B cell (primary cell): ENCODE data around the gene ZSWIM4. TPM values are rescaled to one million over a fixed set of nuclear protein-coding genes. Genes with fewer than 3 reads are reported as not detected.

Source experiments
- ATAC-seq: fragments of 200-7000 bp; cut with Tn5 transposase; one replicate; pipeline ENCODE4 v1.10.0; 2021; ENCODE audit warnings: low read depth, mild to moderate bottlenecking, moderate number of reproducible peaks, moderate library complexity
- CTCF ChIA-PET: fragments of 350-600 bp; sonication (Branson Sonifier 250); formaldehyde crosslinking; loops from one replicate; lab custom pipeline; 2021; ENCODE audit warnings: antibody characterized with exemption, inconsistent platforms; lab: Charles Lee
- POLR2A ChIA-PET: fragments of 350-600 bp; sonication (Branson Sonifier 250); formaldehyde crosslinking; loops from one replicate; lab custom pipeline; 2021; ENCODE audit warnings: antibody characterized with exemption; lab: Charles Lee
- DNase-seq: peaks from one replicate; pipeline ENCODE4 v3.0.0; 2013
- H2AFZ ChIP-seq: 2 replicates; pipeline ENCODE4 v1.6.1; 2012; ENCODE audit warnings: mild to moderate bottlenecking, low read depth, low read length; ENCODE audit not compliant: insufficient read depth, poor library complexity, severe bottlenecking
- H3K27ac ChIP-seq, 2 donors: 1 replicate in 1 of 2; 2 replicates in 1 of 2; pipeline ENCODE4 v1.5.1; 2012 to 2013; ENCODE audit warnings: low read length in 2 of 2, mild to moderate bottlenecking in 2 of 2, moderate library complexity in 1 of 2
- H3K27me3 ChIP-seq, 4 experiments: fragments of 200-600 bp in 1 of 4; sonication (generic) in 1 of 4; replicated peaks in 1 of 4; 1 replicate in 2 of 4; 2 replicates in 2 of 4; pipeline versions ENCODE4 v1.6.1 to v1.7.0; 2013 to 2016; ENCODE audit warnings: low read length in 3 of 4, mild to moderate bottlenecking in 2 of 4, mixed read lengths in 1 of 4, moderate library complexity in 1 of 4; ENCODE audit not compliant: insufficient read depth in 4 of 4, control insufficient read depth in 3 of 4; ENCODE audit errors: control extremely low read depth in 1 of 4
- H3K36me3 ChIP-seq, 2 experiments: replicated peaks in 1 of 2; 1 replicate in 1 of 2; 2 replicates in 1 of 2; pipeline versions ENCODE4 v1.6.1 to v1.7.1; 2013; ENCODE audit warnings: low read length in 1 of 2; ENCODE audit not compliant: insufficient read depth in 2 of 2, control insufficient read depth in 1 of 2; ENCODE audit errors: control extremely low read depth in 1 of 2, extremely low read depth in 1 of 2
- H3K4me1 ChIP-seq, 2 donors: fragments of 200-600 bp in 1 of 2; sonication (generic) in 1 of 2; 1 replicate in 1 of 2; 2 replicates in 1 of 2; pipeline versions ENCODE4 v1.5.1 to v1.6.1; 2013 to 2017; ENCODE audit warnings: low read length in 2 of 2; ENCODE audit not compliant: control insufficient read depth in 2 of 2, insufficient read depth in 2 of 2
- H3K4me2 ChIP-seq: replicated peaks from 2 replicates; pipeline ENCODE3; 2012; ENCODE audit warnings: mild to moderate bottlenecking, low read depth, low read length; ENCODE audit not compliant: poor library complexity, severe bottlenecking
- H3K4me3 ChIP-seq, 5 experiments: fragments of 200-600 bp in 1 of 5; sonication (generic) in 1 of 5; 1 replicate in 3 of 5; 2 replicates in 2 of 5; pipeline versions ENCODE4 v1.5.1 to v1.7.0; 2011 to 2016; ENCODE audit warnings: low read length in 4 of 5, mild to moderate bottlenecking in 4 of 5, low read depth in 2 of 5, control low read depth in 1 of 5, moderate library complexity in 1 of 5; ENCODE audit not compliant: insufficient read depth in 1 of 5; ENCODE audit errors: control extremely low read depth in 1 of 5, extremely low read depth in 1 of 5
- H3K79me2 ChIP-seq: fragments of 200-600 bp; sonication (generic); one replicate; pipeline ENCODE4 v1.6.0; 2016; ENCODE audit warnings: low read length; ENCODE audit not compliant: control insufficient read depth, insufficient read depth
- H3K9ac ChIP-seq: fragments of 200-600 bp; sonication (generic); 2 replicates; pipeline ENCODE4 v1.6.1; 2017; ENCODE audit warnings: mild to moderate bottlenecking, low read length, moderate library complexity
- H3K9me3 ChIP-seq, 3 donors: one replicate each; pipeline versions ENCODE4 v1.6.1 to v1.7.1; 2013; ENCODE audit warnings: low read length in 2 of 3; ENCODE audit not compliant: control insufficient read depth in 2 of 3, insufficient read depth in 1 of 3; ENCODE audit errors: control extremely low read depth in 1 of 3
- H4K20me1 ChIP-seq: 2 replicates; pipeline ENCODE4 v1.6.0; 2012; ENCODE audit warnings: mild to moderate bottlenecking, low read length; ENCODE audit not compliant: insufficient read depth, control insufficient read depth, poor library complexity, severe bottlenecking
- H3K27ac Mint-ChIP-seq: one replicate; pipeline ENCODE4 v1.8.0; 2021; ENCODE audit warnings: mixed read lengths
- H3K27me3 Mint-ChIP-seq: one replicate; pipeline ENCODE4 v1.8.0; 2021; ENCODE audit warnings: mixed read lengths
- H3K4me1 Mint-ChIP-seq: one replicate; pipeline ENCODE4 v1.8.0; 2021; ENCODE audit warnings: mixed read lengths
- H3K4me3 Mint-ChIP-seq: one replicate; pipeline ENCODE4 v1.8.0; 2021; ENCODE audit warnings: mixed read lengths
- H3K9me3 Mint-ChIP-seq: one replicate; pipeline ENCODE4 v1.8.0; 2022; ENCODE audit warnings: mixed read lengths; ENCODE audit not compliant: insufficient read depth
- CTCF ChIP-seq: fragments of 200-600 bp; IDR thresholded peaks from one replicate; pipeline ENCODE4 v1.8.0; 2022; ENCODE audit warnings: antibody characterized with exemption, mild to moderate bottlenecking
- EZH2 ChIP-seq: IDR thresholded peaks from 2 replicates; pipeline ENCODE4 v1.6.1; 2012; ENCODE audit warnings: borderline replicate concordance, low read depth, mild to moderate bottlenecking, moderate library complexity, low read length; ENCODE audit not compliant: insufficient read depth, poor library complexity, severe bottlenecking
- WGBS: methylation state at CpG from one replicate; pipeline ENCODE4 v1.1.5; 2013; ENCODE audit warnings: missing lambda C conversion rate; ENCODE audit not compliant: insufficient coverage; 5-methylcytosine and 5-hydroxymethylcytosine counted together
- intact Hi-C: fragments of 100-400 bp; cut with micrococcal nuclease; formaldehyde crosslinking; loops from one replicate; pipeline ENCODE4 v1.10.0; 2022
- polyA plus RNA-seq: library from polyadenylated mRNA; depleted of rRNA; stranded (reverse); fragments of >200 nt; gene quantifications from 2 replicates; pipeline ENCODE4 v1.2.3, GENCODE V29; 2012
- total RNA-seq, 2 donors: library from RNA; stranded (reverse); fragments of 120-200 nt in 1 of 2; gene quantifications; 1 replicate in 1 of 2; 2 replicates in 1 of 2; pipeline versions ENCODE4 v1.2.3 to v1.2.4, GENCODE V29; 2013 to 2022

The ZSWIM4 gene
- total and polyA plus RNA-seq, 2 donors (not counting 1 experiment from before 2014, with no cell fraction given) = 2.6 to 10.6 TPM

GRCh38 chr19:13796301-13797057, 1.2 kb downstream of the ZSWIM4 start:
- Histone ChIP-seq H3K79me2 (peaks cover 15% of the 10 kb centered on the region), H3K4me1 (peaks cover 18 to 23% of the 10 kb centered on the region in 2 donors), H3K9me3 (peaks cover 0 to 4% (median 0%) of the 10 kb centered on the region in 3 donors), H4K20me1 (no peaks in the 10 kb centered on the region), H2AFZ (peak overlapping the region; percentile 77), H3K9ac (peak overlapping the region; percentile 87), H3K36me3 (no peaks in the 10 kb centered on the region), H3K4me3 (peak overlapping the region in 4 of 5 experiments; percentile 56 to 81 (median 68)), H3K27me3 (no peaks in the 10 kb centered on the region), H3K27ac (peak overlapping the region in 1 of 2 donors; percentile 82), H3K4me2 (peak overlapping the region; percentile 97)
- ChIA-PET POLR2A (interaction anchor here (0.5 to 3.1 kb wide), 5 partner anchors 22 to 692 kb away, joined by 3 to 16 read pairs (median 7); partner anchors contain the start of gene C19orf53), CTCF (interaction anchor here (1.0 to 7.3 kb wide), 4 partner anchors 8 to 67 kb away, joined by 4 to 52 read pairs (median 10); no protein-coding TSS in a partner anchor)
- H3K9me3 Mint-ChIP-seq = no peaks in the 10 kb centered on the region
- H3K27ac Mint-ChIP-seq = peak overlapping the region; percentile 86
- H3K4me1 Mint-ChIP-seq = peaks cover 30% of the 10 kb centered on the region
- intact Hi-C loops = no loop called here
- peak overlapping the region; percentile 87 for H3K4me3 Mint-ChIP-seq
- no peaks in the 10 kb centered on the region for H3K27me3 Mint-ChIP-seq
- ATAC-seq (no peak), DNase-seq (peak; percentile 32)
- WGBS = 11% methylated on average over 10 of the region's 12 CpGs
- TF ChIP-seq EZH2 = no peak
- TF ChIP-seq CTCF = no peak

- 71% methylated on average over 3 of the region's 4 CpGs for WGBS
- Histone ChIP-seq H3K27me3 (no peaks in the 10 kb centered on the region), H3K36me3 (no peaks in the 10 kb centered on the region), H3K9me3 (peaks cover 0 to 4% (median 0%) of the 10 kb centered on the region in 3 donors), H3K27ac (no peak overlapping the region), H3K4me2 (peak overlapping the region; percentile 97), H4K20me1 (no peaks in the 10 kb centered on the region), H3K4me3 (no peak overlapping the region), H2AFZ (no peak overlapping the region), H3K79me2 (peaks cover 15% of the 10 kb centered on the region), H3K4me1 (peaks cover 18 to 23% of the 10 kb centered on the region in 2 donors), H3K9ac (no peak overlapping the region)
- Mint-ChIP-seq H3K27me3 (no peaks in the 10 kb centered on the region), H3K4me1 (peaks cover 30% of the 10 kb centered on the region), H3K9me3 (no peaks in the 10 kb centered on the region), H3K4me3 (peak overlapping the region; percentile 87), H3K27ac (peak overlapping the region; percentile 86)
- CTCF ChIA-PET = interaction anchor here (0.6 to 7.3 kb wide), 7 partner anchors 8 to 1505 kb away, joined by 3 to 52 read pairs (median 4); partner anchors contain the start of gene C19orf53
- intact Hi-C loops = no loop called here
- DNase-seq = no peak
- no peak for TF ChIP-seq EZH2
- TF ChIP-seq CTCF = no peak
- no peak for ATAC-seq
- POLR2A ChIA-PET = interaction anchor here (0.5 to 3.1 kb wide), 4 partner anchors 35 to 693 kb away, joined by 3 to 16 read pairs (median 5); no protein-coding TSS in a partner anchor
These were observed 1.8 kb downstream of the ZSWIM4 start for GRCh38 chr19:13797058-13797440.
